ENCODE measurements around the gene GALNTL6. TPM values are rescaled to one million over a fixed set of nuclear protein-coding genes. Genes with fewer than 3 reads are reported as not detected.

The GALNTL6 gene
- total and polyA plus RNA-seq, 2 experiments from 2014 or later: 0.38 to 0.40 TPM

- Mint-ChIP-seq H3K4me3 (no peak overlapping the region), H3K27ac (no peak overlapping the region), H3K36me3 (ENCODE audit: low read depth) (no peaks in the 10 kb centered on the region), H3K4me1 (peaks cover 24% of the 10 kb centered on the region), H3K9me3 (no peaks in the 10 kb centered on the region), H3K27me3 (ENCODE audit: insufficient read depth, low read depth, poor library complexity) (peaks cover 4% of the 10 kb centered on the region)
- Histone ChIP-seq H3K79me2 (replicated peaks; ENCODE audit: insufficient read depth) (no peaks in the 10 kb centered on the region), H4K20me1 (replicated peaks; ENCODE audit: insufficient read depth) (no peaks in the 10 kb centered on the region), H3K9me2 (ENCODE audit: insufficient read depth) (no peaks in the 10 kb centered on the region; the same call in 1 of the 2 replicates), H3K27me3 (ENCODE audit: insufficient read depth) (no peaks in the 10 kb centered on the region), H2AFZ (no peak overlapping the region), H3K4me3 (no peak overlapping the region), H3K4me1 (ENCODE audit: insufficient read depth) (peaks cover 16% of the 10 kb centered on the region), H3K36me3 (ENCODE audit: insufficient read depth) (no peaks in the 10 kb centered on the region), H3K4me2 (no peak overlapping the region), H3K27ac (ENCODE audit: low read depth) (no peak overlapping the region), H3F3A (replicated peaks; ENCODE audit: low read depth) (no peaks in the 10 kb centered on the region)
- no peak for DNase-seq (ENCODE audit: low spot score)
- TF ChIP-seq ZNF331 (CRISPR knock-in tag; IDR thresholded peaks at IDR 0.05; ENCODE audit: low read depth): no peak
- no peak for TF ChIP-seq CTCF (conservative IDR thresholded peaks at IDR 0.05; ENCODE audit: low read depth in 2 of 2)
- TF ChIP-seq EZH2 (IDR thresholded peaks at IDR 0.05; ENCODE audit: low read depth, unreplicated experiment): no peak
- no peak for TF ChIP-seq ZNF114 (CRISPR knock-in tag; IDR thresholded peaks at IDR 0.05)
- TF ChIP-seq STAT1 (IDR thresholded peaks at IDR 0.05; ENCODE audit: unreplicated experiment): no peak
- no peak for TF ChIP-seq JUNB (IDR thresholded peaks at IDR 0.05; ENCODE audit: unreplicated experiment)
- TF ChIP-seq NANOG (IDR thresholded peaks at IDR 0.05; ENCODE audit: borderline replicate concordance): no peak
- TF ChIP-seq REST (IDR thresholded peaks at IDR 0.05; ENCODE audit: unreplicated experiment): no peak
- TF ChIP-seq POLR2AphosphoS5 (IDR thresholded peaks at IDR 0.05; ENCODE audit: low read depth): no peak
- no peak for TF ChIP-seq ZNF462 (CRISPR knock-in tag; IDR thresholded peaks at IDR 0.05)
- TF ChIP-seq EZH2phosphoT487 (IDR thresholded peaks at IDR 0.05; ENCODE audit: unreplicated experiment): no peak
- no peak for TF ChIP-seq CREB1 (CRISPR knock-in tag; IDR thresholded peaks at IDR 0.05; ENCODE audit: low read depth)
- no peak for TF ChIP-seq ETS1 (IDR thresholded peaks at IDR 0.05)
- ATAC-seq: no peak
These were observed 1056.5 kb downstream of the GALNTL6 start for GRCh38 chr4:172869621-172870268.
